GM12891 (cell line): ENCODE measurements around the gene SDHA.
A peak's percentile ranks its signal among the peaks of the same experiment; 100 is the strongest.

ENCODE experiments used
- DNase-seq: peaks from one replicate; pipeline ENCODE4 v3.0.0; 2011; ENCODE audit warnings: low spot score; ENCODE audit not compliant: insufficient read length
- FAIRE-seq: peaks from 2 replicates; lab custom pipeline; 2011; peaks lifted over from hg19 to GRCh38; lab: Jason Lieb, UNC
- PAX5 ChIP-seq: IDR thresholded peaks from 2 replicates; pipeline ENCODE4 v1.6.1; 2011; ENCODE audit warnings: low read length, moderate library complexity, mild to moderate bottlenecking; ENCODE audit not compliant: insufficient read depth, severe bottlenecking
- POLR2A ChIP-seq: IDR thresholded peaks from 2 replicates; pipeline ENCODE4 v1.6.1; 2011; ENCODE audit warnings: low read depth, low read length, control low read depth
- POLR2AphosphoS5 ChIP-seq: IDR thresholded peaks from 2 replicates; pipeline ENCODE4 v1.6.1; 2011; ENCODE audit warnings: low read depth, low read length, control low read depth
- POU2F2 ChIP-seq: IDR thresholded peaks from 2 replicates; pipeline ENCODE4 v1.6.1; 2011; ENCODE audit warnings: low read depth, mild to moderate bottlenecking, control low read depth, low read length, moderate library complexity
- SPI1 ChIP-seq: IDR thresholded peaks from 2 replicates; pipeline ENCODE4 v1.6.1; 2011; ENCODE audit warnings: low read depth, low read length, control low read depth
- TAF1 ChIP-seq: IDR thresholded peaks from 2 replicates; pipeline ENCODE4 v1.6.1; 2011; ENCODE audit warnings: low read depth, low read length, control low read depth

Gene SDHA

DNA sequence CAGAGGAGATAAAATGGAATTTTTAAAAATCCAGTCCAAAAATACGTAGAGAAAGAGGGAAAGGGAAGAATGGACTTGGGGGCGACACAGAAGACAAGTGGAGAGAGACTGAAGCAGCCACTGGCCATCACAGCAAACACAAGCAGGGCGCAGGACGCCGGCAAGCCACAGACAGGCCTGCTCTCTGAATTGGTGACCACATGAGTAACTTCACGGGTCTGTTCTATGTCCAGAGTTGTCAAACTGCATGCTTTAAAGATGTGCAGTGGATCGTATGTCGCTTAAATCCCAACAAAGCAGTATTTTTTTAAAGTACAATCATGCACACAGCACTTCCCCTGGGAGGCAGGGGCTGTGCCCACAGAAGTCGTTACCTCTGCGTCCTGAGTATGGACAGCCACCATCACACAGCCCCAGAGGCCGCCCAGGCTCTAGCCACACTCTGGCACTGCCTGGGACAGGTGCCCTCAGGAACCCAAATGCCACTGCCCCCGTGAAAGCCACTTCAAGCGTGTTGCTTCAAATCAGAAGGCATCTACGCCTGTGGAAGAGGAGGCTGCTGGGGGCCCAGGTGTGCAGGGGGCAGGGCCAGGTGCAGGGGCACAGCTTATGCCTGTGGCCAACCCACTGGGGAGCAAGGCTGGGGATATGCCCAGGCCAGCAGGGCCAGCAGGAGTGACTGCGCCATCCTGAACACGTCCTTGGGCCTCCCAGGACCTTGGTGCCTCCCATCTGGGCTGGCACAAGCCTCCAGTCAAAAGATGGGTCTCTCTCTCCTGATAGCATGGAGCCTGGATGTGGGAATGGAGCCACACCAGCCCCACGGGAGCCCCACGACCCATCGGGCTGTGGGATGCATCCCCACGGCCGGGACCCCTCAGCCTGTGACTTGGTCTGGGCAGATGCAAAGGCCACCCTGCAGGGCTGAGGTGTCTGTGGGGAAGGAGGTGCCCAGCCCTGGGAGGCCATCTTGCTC, 32.7 kb upstream of the SDHA start:
- TF ChIP-seq POU2F2 (no peak), PAX5 (no peak), POLR2A (no peak), SPI1 (no peak), POLR2AphosphoS5 (no peak), TAF1 (no peak)
- no peak for FAIRE-seq
- DNase-seq, result no peak

DNA sequence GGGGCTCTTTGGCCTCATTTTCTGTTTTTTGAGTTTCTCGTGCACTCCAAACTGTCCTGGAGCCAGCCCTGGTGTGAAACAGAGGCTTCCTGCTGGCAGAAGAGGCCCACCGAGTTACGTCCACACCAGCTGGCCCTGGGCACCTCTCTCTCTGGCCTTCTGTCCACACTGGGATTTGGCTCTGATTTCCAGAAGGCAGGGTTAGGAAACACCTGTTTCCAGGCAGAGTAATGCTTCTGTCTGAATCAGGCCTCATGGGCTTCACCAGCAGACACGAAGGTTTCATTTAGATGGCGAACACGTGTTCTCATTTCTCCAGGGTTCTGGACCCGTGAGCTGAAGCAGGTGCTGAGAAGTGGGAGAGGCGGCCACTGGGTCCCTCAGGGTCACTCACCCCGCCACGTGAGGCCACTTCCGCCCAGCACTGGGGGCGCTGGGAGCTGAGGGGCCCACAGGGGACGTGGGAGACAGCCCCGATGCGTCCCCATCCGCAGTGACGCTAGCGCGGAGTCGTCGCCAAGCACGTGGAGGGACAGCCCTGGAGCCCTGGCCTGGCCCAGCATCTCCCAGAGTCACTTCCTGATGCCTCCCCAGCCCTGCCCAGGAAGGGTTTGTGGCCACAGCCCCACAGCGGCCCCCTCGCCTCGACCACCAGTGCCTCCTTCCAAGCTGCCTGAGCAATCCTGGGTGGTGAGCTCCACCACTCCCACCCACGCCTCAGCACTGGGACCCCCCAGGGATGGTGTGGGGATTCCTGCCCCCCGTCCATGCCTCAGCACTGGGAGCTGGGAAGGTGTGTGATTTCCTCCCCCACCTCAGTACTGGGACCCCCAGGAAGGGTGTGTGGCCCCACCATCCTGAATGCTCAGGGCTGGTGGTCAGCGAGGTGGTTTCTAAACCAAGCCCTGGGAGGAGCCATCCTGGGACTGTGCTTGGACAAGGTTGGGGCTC, 31.8 kb upstream of the SDHA start:
- FAIRE-seq (no peak), DNase-seq (no peak)
- TF ChIP-seq TAF1, result no peak
- TF ChIP-seq POLR2AphosphoS5, result no peak
- no peak for TF ChIP-seq POLR2A
- no peak for TF ChIP-seq SPI1
- TF ChIP-seq POU2F2, result no peak
- TF ChIP-seq PAX5, result no peak

DNA sequence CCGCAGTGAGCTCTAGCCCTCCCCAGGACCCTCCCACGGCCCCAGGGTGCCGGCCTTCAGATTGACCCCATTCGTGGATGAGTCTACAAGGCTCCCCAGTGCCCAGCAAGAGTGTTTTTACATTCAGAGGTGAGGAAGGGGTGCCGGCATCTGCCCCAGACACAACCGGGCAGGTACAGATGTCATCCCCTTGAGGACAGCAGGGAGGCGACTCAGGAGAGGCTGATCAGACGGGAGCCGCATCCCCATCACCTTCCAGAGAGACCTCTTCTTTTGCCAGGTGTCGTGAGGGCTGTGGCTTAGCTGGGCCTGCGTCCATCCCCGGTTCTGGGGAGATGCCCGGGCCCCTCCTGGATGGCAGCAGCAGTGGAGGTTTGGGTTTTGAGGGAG, 31.1 kb upstream of the SDHA start:
- TF ChIP-seq PAX5, result no peak
- TF ChIP-seq POU2F2, result no peak
- TF ChIP-seq POLR2A, result no peak
- TF ChIP-seq TAF1, result no peak
- TF ChIP-seq SPI1, result no peak
- no peak for TF ChIP-seq POLR2AphosphoS5
- FAIRE-seq, result no peak

DNA sequence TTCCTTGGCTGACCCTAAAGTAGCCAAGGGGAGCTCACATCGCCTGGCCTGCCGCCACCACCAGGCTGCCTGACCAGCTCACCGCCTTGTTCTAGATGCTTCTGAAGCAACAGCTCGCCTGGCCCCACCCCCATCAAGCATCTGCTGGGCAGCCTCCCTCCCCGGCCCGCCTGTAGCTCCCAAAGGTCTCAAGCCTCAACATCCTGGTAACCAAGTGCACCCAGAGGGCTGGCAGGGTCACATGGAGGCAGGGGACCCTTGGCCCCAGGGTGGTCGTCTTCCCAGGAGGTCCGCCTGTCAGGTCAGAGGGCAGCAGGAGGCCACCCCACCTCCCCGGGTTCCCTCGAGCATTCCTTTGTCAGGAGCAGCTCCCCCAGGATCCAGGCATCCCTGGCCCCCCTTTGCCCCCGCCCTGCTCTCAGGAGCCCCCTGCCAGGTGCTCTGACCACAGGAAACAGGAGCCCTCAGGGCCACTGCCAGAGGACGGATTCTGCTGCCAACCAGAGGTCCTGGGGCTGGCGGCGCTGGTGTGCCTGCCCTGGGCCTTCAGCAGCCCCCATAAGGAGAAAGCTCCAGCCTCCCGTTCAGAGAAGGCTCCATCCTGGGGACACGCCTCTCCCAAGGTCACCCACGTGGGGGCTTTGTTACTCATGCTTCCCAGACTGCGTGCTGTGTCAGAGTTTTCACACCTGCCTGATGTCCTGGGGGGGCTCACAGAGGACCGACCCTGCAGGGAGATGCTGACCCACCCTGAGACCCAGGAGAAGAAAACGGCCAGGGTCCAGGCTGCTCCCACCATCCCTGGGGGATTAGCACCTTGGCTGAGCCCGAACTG, 30.3 kb upstream of the SDHA start:
- no peak for DNase-seq
- FAIRE-seq, result no peak
- no peak for TF ChIP-seq PAX5
- TF ChIP-seq POU2F2, result no peak
- TF ChIP-seq POLR2AphosphoS5, result no peak
- TF ChIP-seq POLR2A, result no peak
- no peak for TF ChIP-seq TAF1
- no peak for TF ChIP-seq SPI1

More for the DNA sequence above, 31.1 kb upstream of the SDHA start:
- DNase-seq, result no peak

DNA sequence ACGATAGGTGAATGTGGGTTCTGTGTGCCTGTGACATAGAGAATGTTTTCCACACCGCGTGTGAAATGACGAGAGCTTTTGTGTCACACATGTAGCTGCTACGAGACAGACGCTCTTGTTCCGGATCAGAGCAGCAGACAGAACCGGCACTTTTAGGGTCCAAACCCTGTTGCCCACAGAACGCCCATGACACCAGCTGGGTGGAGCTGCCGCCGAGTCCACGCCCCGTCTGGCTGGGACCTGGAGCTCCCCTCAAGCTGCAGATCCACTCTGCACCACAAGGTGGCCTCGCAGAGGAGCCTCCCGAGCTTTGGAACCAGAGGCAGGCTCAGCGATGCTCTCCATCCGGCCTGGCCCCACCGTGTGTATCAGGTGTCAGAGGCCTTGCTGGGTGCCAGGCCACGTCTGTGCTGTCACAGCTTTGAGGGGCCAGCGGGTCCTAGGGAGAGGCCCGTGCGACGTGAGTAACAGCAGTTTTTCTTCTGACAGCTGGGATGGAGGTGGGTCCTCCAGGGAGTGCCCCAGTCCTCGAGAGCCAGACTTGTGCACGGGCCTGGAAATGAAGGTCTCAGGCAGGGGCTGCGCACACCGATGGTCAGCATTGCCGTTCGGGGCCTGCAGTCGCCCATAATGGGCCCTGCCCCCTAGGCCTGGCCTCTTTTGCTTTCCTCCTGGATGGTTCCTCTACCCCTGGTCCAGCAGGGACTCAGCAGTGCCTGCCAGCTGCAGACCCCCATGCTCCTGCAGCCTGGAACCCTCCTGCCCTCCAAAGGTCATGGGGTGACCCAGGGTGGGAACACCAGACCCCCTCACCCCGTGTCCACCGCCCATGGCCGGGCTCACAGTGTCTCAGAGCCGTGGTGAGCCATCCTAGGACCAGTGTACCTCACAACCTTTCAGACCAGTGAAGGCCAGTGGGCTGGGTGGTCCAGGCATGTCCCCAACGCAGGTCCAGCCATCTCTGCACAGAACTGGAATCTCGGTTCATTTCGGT, 29.3 kb upstream of the SDHA start:
- DNase-seq (peak; percentile 99), FAIRE-seq (peak; percentile 98)
- TF ChIP-seq POLR2A (no peak), SPI1 (no peak), POLR2AphosphoS5 (no peak), PAX5 (no peak), TAF1 (no peak), POU2F2 (no peak)

DNA sequence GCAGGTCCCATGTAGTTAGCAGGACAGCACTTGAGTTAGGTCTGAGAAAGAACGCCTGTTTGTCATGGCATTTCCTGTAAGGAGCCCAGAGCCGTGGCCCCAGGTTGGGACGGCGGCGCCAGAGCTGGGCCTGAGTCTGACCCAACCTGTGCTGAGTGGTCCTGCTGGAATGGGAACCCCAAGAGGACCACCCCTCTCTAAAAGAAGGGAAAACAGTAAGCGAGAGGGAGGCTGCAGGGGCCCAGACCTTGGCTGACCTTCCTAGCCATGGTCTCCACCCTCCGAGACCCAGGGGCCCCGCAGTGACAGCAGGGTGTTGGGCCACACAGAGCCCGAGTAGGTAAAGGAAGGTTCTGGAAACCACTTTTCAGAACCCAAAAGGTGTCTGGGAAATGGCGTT, 28.6 kb upstream of the SDHA start:
- no peak for FAIRE-seq
- DNase-seq, result no peak
- no peak for TF ChIP-seq POU2F2
- no peak for TF ChIP-seq POLR2A
- no peak for TF ChIP-seq TAF1
- no peak for TF ChIP-seq POLR2AphosphoS5
- no peak for TF ChIP-seq PAX5
- TF ChIP-seq SPI1, result no peak

DNA sequence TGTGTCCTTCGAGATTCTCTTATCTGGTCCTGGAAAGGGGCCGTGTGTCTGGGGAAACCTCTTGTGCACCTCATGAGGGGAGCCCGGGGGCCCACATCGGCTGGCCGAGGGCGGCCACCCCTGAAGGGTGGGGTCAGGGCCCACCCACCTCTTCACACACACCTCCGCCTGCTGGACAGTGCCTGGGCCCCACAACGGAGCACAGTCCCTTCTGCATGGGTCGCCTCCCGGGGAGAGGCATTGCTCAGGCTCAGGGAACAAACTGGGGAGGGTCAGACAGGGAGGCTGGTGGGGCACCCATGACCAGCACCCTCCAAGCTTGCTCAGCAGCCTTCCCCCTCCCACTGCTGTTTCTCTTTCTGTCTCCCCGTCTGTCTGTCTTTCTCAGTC, 28.1 kb upstream of the SDHA start:
- TF ChIP-seq TAF1 (no peak), PAX5 (no peak), POLR2A (no peak), SPI1 (no peak), POU2F2 (no peak), POLR2AphosphoS5 (no peak)
- FAIRE-seq, result no peak
- no peak for DNase-seq
